ENCODE results near the gene CD248. TPM values are rescaled to one million over a fixed set of nuclear protein-coding genes. Genes with fewer than 3 reads are reported as not detected.

CD248 gene, protein sequence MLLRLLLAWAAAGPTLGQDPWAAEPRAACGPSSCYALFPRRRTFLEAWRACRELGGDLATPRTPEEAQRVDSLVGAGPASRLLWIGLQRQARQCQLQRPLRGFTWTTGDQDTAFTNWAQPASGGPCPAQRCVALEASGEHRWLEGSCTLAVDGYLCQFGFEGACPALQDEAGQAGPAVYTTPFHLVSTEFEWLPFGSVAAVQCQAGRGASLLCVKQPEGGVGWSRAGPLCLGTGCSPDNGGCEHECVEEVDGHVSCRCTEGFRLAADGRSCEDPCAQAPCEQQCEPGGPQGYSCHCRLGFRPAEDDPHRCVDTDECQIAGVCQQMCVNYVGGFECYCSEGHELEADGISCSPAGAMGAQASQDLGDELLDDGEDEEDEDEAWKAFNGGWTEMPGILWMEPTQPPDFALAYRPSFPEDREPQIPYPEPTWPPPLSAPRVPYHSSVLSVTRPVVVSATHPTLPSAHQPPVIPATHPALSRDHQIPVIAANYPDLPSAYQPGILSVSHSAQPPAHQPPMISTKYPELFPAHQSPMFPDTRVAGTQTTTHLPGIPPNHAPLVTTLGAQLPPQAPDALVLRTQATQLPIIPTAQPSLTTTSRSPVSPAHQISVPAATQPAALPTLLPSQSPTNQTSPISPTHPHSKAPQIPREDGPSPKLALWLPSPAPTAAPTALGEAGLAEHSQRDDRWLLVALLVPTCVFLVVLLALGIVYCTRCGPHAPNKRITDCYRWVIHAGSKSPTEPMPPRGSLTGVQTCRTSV
- total RNA-seq (2022; extraction: Qiagen RNA extraction; ENCODE audit: low read depth), result not detected in 5 replicates

GRCh38 chr11:66316849-66317251, at the start of gene CD248:
CD248 (minus strand) TSS chr11:66317044; CDS start chr11:66317027, 17 bp downstream.

DNA sequence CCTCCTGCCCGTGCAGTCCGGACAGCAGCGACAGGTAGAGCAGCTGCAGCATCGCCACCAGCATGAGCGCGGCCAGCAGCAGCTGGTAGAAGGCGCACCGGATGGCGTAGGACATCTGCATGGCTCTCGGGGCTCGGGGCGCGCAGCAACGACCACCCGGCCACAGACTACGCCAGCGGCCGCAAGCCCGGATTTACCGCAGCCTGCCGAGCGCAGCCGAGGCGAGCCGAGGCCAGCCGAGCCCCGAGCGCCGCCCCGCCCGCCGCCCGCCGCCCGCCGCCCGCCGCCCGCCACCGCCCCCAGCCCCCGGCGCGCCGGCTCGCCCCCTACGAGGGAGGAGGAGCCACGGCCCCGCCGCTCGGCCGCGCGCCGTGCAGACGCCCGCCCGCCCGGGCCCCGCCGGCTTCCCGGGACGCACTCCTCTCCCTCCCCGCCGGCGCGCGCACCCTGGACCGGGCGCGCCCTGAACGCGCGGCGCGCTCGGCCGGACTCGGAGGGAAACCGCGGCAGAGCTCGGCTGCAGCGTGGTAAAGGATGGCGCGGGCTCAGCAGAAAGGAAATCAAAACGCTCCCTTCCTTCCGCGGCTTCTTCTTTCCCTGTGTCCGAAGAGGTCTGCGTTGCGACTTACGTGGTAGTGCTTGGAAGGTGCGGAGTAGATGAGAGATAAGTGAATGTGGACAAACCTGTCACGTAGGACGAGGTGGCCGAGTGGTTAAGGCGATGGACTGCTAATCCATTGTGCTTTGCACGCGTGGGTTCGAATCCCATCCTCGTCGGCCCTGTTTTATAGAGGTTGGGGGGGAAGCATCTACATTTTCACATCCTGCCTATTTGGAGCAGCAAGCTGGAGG, 30.8 kb upstream of the CD248 start, which contains the start of gene B4GAT1:
TSS of gene B4GAT1 (minus strand) at position 205 of the 852 bp plus-strand sequence. CDS start at position 121, 84 bp downstream.

DNA sequence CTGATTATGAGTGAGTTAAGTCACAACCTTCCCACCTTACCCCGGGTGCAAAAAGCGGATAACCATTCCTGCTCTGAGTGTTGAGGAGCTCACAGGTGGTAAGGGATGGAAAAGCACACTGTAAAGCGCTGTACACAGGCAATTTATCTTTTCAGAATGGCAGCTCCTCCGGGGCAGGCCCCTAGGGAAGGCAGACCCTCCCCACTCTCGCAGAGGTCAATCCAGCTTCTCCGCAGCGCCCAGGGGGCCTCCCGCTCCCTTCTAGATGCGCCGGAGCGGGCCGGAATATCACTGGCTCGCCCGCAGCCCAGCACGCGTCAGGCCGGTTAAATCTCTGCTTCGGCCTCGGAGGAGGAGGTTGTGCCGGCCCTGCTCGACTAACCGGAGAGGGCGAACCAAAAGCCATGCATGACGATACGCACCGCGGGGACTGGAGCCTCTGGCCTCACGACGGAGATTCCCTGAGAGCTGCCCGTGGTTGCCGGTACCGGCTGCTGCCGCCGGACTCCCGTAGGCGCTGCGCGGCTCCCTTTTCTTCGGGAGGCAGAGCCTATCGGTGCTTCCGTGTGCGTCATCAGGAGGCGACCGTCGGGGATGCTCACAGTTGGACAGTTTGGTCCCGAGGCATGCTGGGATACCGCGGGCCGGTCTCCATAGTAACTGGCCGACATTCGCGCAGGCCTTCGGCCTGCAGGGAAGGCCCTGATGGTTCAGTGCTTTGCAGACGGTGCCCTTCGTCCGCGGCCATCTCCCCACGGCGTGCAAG, 27.9 kb upstream of the CD248 start, which contains the start of gene BRMS1:
TSS of gene BRMS1 (minus strand) at position 555 of the 766 bp plus-strand sequence. CDS start 2,870 bp downstream, outside the sequence.

DNA sequence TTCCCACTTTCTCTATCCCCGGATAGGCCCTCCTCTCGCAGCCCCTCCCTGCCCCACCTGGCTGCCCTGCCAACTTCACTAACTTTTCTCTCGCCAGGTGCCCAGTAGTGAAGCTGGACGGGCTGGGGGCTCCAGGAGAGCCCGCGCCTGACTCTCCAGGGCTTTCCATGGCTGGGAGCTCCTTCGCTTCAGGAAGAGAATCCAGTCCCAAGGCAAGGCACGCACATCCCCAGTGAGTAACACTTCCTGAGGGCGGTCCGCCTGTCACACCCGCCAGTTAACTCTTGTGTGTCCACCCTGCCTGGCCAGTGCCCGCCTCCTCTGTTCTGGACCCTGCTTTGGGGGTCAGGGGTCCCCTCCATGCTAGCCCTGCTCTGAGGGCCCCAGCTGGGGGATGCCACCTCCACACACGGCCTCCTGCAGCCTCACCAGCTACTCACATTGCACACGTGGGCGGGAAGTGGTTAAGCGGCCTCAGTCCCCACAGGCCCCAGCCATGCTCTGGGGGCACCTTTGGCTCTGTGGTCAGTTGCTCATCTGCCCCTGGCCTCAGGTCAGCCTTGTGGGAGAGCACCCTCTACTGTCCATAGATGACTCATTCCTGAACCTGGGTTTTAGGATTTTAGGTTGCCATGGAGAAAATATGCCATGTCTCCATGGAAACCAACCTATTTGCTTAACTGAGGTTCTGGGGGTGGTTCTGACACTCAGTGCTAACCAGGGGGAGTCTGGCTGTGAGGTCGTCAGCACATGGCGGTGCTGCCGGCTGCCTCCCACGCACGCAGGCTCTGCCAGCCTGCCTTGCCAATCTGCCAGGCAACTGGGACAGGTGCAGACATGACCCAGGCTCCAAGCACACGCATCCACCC, 19.6 kb upstream of the CD248 start, which contains the start of gene RIN1:
TSS of gene RIN1 (minus strand) at position 201 of the 869 bp plus-strand sequence. CDS start at position 169, 32 bp downstream.

DNA sequence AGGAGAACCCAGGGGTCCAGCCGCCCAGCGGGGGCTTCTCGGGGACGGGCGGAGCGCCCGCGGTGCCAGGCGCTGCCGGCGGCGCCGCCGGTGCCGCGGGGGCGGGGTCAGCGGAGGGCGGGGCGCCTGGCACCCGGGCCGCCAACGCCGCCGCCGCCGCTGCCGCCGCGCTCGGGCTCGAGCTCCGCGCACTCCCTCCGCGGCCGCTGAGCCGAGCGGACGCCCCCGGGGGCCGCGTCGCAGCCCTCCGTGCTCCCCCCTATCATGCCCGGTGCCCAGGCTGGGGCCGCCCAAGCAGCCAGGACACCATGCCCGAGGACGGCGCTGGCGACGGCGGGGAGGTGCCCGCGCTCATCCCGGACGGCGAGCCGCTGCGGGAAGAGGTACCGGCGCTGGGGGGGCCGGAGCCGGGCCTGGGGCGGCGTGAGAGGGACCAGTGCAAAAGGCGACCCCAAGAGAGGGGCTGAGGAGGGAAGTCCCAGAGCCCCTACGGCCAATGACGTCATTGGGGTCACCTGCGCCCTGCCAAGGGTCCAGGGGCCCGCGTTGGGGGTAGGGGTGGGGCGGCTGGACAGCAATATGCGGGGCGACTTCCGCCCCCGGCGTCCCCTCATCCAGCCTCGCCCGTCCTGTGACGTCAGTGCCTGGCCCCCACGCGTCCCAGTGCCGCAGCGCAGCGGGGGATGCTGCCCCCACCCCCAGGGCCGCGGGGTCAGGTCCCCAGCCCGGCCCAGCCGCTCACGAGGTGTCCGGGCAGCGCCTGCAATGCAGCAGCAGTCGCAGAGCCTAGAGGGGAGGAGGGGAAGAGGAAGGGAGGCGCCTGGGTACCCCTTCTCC, 24.9 kb downstream of the CD248 start, which contains the start of gene TMEM151A:
TSS of gene TMEM151A (plus strand) at position 189 of the 837 bp plus-strand sequence. CDS start at position 309, 120 bp downstream.

DNA sequence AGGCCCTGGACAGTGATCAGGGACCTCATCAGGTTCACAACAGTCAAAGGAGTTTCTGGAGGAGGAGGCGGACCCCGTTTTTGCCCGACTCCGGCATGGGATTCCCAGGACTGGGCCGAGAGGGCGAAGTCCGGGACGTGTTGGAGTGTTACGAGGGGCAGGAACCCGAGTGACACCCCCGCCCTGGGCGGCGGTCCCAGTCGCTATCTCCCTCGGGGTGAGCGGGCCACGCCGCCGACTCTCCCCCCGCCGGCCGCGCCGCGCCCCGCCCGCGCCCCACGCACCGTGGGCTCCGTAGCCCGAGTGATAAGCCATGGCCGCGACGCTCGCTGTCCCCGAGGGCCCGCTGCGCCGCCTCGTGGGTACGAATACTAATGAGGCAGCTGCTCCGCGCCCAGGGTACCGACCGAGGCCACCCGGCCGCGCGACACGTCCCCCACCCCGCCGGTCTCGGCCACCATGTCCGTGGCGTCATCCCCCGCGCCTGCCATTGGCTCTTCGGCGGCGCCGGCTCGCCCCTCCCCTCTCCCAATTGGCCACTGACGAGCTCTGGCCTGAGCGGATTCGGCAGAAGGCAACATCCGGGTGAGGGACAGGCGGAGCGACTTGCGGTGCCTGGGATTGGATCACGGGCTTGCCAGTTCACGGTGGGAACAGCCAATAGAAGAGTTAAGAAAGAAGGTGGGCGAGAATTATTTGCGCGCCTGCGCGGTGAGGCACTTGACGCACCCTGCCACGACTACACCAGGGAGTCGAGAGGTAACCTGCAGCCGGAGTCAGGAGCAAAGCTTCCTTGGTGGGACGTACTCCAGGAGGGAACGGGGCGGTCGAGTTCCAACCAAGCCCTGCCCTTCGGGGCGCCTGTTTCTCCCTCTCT, 27.9 kb downstream of the CD248 start, which contains the start of gene YIF1A:
TSS of gene YIF1A (minus strand) at position 473 of the 877 bp plus-strand sequence. CDS start at position 315, 158 bp downstream.

GRCh38 chr11:66277471-66278362, 39.1 kb downstream of the CD248 start, which contains the start of gene CNIH2:
CNIH2 (plus strand) TSS chr11:66278175; CDS start chr11:66278457, 282 bp downstream.

DNA sequence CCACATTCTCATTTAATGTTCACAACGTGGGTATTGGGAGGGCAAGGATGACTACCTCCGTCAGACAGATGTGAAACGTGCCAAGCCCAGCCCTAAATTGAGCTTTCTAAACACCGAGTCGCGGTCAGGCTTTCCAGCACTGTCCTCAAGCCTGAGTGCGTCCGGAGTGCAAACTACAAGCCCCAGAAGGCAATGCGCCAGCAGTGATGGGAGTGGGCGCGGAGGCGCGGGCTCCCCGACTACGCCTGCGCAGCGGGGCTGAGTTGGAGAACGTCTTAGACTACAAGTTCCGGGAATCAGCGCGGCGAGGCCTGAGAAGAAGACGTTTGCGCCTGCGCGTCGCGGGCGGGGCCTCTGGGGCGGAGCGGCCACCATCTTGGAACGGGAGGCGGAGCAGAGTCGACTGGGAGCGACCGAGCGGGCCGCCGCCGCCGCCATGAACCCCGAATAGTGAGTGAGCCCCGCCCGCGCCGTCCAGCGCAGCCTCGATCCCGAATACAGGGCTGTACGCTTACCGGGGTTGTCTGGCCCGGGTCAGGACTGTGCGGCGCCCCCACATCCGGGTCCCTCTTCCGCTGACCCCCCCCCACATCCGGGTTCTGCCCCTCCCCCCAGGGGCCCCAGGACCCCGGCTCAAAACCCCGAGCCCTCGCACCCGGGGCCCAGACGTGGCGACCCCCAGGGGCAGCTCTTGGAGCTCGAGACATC, 48.4 kb downstream of the CD248 start, which contains the start of gene RAB1B:
TSS of gene RAB1B (plus strand) at position 396 of the 708 bp plus-strand sequence. CDS start at position 437, 41 bp downstream.

Other genes starting within 250 kb of the CD248 start
- 45.0 to 72.8 TPM (median 63.4 TPM) in 5 replicates for gene PACS1, start 246.8 kb downstream of the CD248 start, total RNA-seq (2022; extraction: Qiagen RNA extraction; ENCODE audit: low read depth)
- 35.4 to 46.5 TPM (median 41.2 TPM) in 5 replicates for gene KLC2, start 59.3 kb downstream of the CD248 start, total RNA-seq (2022; extraction: Qiagen RNA extraction; ENCODE audit: low read depth)
- gene RAB1B, start 48.4 kb downstream of the CD248 start, total RNA-seq (2022; extraction: Qiagen RNA extraction; ENCODE audit: low read depth), result 122 to 151 TPM (median 148 TPM) in 5 replicates
- 0.89 to 3.1 TPM (median 2.1 TPM) in 5 replicates for gene CNIH2, start 38.9 kb downstream of the CD248 start, total RNA-seq (2022; extraction: Qiagen RNA extraction; ENCODE audit: low read depth)
- 79.2 to 122 TPM (median 116 TPM) in 5 replicates for gene YIF1A, start 27.9 kb downstream of the CD248 start, total RNA-seq (2022; extraction: Qiagen RNA extraction; ENCODE audit: low read depth)
- 1.9 to 3.8 TPM (median 3.5 TPM) in 5 replicates for gene TMEM151A, start 25.1 kb downstream of the CD248 start, total RNA-seq (2022; extraction: Qiagen RNA extraction; ENCODE audit: low read depth)
- 28.6 to 42.5 TPM (median 39.3 TPM) in 5 replicates for gene RIN1, start 19.4 kb upstream of the CD248 start, total RNA-seq (2022; extraction: Qiagen RNA extraction; ENCODE audit: low read depth)
- 82.1 to 102 TPM (median 91.1 TPM) in 5 replicates for gene BRMS1, start 28.1 kb upstream of the CD248 start, total RNA-seq (2022; extraction: Qiagen RNA extraction; ENCODE audit: low read depth)
- 14.6 to 20.9 TPM (median 18.5 TPM) in 5 replicates for gene B4GAT1, start 30.6 kb upstream of the CD248 start, total RNA-seq (2022; extraction: Qiagen RNA extraction; ENCODE audit: low read depth)
- gene SLC29A2, start 54.7 kb upstream of the CD248 start, total RNA-seq (2022; extraction: Qiagen RNA extraction; ENCODE audit: low read depth), result 3.2 to 5.0 TPM (median 4.5 TPM) in 5 replicates
- not detected in 5 replicates for gene NPAS4, start 104.0 kb upstream of the CD248 start, total RNA-seq (2022; extraction: Qiagen RNA extraction; ENCODE audit: low read depth)
- gene MRPL11, start 121.8 kb upstream of the CD248 start, total RNA-seq (2022; extraction: Qiagen RNA extraction; ENCODE audit: low read depth), result 82.6 to 118 TPM (median 108 TPM) in 5 replicates
- 4.2 to 6.4 TPM (median 4.6 TPM) in 5 replicates for gene PELI3, start 149.9 kb upstream of the CD248 start, total RNA-seq (2022; extraction: Qiagen RNA extraction; ENCODE audit: low read depth)
- 47.5 to 58.9 TPM (median 55.8 TPM) in 5 replicates for gene DPP3, start 163.4 kb upstream of the CD248 start, total RNA-seq (2022; extraction: Qiagen RNA extraction; ENCODE audit: low read depth)
- gene BBS1, start 193.6 kb upstream of the CD248 start, total RNA-seq (2022; extraction: Qiagen RNA extraction; ENCODE audit: low read depth), result 7.7 to 11.2 TPM (median 9.1 TPM) in 5 replicates
- 7.1 to 14.3 TPM (median 12.0 TPM) in 5 replicates for gene ZDHHC24, start 229.0 kb upstream of the CD248 start, total RNA-seq (2022; extraction: Qiagen RNA extraction; ENCODE audit: low read depth)
- gene ACTN3, start 229.9 kb upstream of the CD248 start, total RNA-seq (2022; extraction: Qiagen RNA extraction; ENCODE audit: low read depth), result 0.01 TPM in 1 of 5 replicates, not detected in the others

Data from A549 treated with CpdA at 1 μM for 4 hours (cell line).